Left forelimb (tissue), 1 donor: Measurements from ENCODE around the gene BMP6.
A peak's percentile ranks its signal among the peaks of the same experiment; 100 is the strongest.

Experiments used
- DNase-seq: peaks from one replicate; pipeline ENCODE4 v3.0.0-alpha.2; 2018; ENCODE audit warnings: low spot score

The BMP6 gene

GRCh38 chr6:7747901-7748504 lies 22.1 kb downstream of the BMP6 start:
- DNase-seq = no peak

DNA sequence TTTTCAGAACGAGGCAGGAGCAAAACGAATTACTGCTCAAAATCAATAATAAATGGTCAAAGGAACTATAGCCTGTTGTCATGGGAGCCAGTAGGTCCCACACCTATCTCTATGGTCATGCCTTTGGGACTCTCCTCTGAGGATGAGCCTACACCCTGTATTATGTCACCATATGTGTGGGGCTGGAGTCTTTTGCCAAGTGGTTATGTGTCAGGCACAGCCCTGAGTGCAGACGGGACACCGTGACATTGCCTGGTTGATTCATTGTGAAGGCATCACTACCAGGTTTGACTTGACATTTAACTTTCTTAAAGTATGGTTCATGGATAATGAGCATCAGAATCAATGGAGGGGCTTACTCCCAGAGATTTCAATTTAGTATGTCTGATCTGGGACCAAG lies 23.6 kb downstream of the BMP6 start:
- DNase-seq = no peak

DNA sequence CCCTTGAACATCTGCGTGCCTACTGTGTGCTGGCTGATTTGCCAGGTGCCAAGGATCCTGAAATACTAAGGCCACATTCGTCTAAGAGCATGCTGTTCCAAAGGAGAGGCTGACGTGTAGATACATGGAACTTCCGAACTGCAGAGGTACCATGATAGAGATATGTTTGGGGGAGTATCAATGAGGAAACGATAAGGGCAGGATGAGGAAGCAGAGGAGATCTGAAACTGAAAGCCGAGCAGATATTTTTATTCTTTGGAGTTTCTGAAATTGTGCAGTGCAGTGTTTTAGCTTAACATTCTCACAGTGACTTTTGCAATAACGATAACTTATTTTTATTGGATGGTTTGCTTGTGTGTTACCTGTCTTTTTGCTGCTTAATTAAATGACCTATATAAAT lies 24.3 kb downstream of the BMP6 start:
- DNase-seq = no peak

- no peak for DNase-seq
Measured at GRCh38 chr6:7758456-7758855, 32.6 kb downstream of the BMP6 start.

- no peak for DNase-seq
Measured at GRCh38 chr6:7759320-7759719, 33.4 kb downstream of the BMP6 start.

DNA sequence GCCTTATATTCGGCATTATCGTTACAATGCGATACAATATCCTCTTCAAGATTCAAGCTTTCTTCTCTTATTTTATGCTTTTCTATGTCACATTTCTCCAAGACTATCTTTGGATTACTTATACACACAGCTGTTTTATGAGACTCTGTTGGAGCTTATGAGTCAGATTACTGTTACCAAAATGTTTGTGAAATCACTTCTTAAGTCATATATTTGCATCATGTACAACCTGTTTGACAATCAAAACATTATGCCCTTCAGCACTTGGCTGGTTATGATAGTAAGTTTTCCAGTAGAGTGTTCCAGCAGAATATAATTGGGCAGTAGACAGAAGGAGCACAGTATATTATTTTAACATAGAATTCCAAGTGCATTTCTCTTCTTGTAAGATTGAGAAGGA lies 35.2 kb downstream of the BMP6 start:
- DNase-seq = no peak

GRCh38 chr6:7762760-7763159 lies 36.9 kb downstream of the BMP6 start:
- peak; percentile 64 for DNase-seq

- no peak for DNase-seq
Measured at GRCh38 chr6:7763881-7764280, 38.0 kb downstream of the BMP6 start.

DNA sequence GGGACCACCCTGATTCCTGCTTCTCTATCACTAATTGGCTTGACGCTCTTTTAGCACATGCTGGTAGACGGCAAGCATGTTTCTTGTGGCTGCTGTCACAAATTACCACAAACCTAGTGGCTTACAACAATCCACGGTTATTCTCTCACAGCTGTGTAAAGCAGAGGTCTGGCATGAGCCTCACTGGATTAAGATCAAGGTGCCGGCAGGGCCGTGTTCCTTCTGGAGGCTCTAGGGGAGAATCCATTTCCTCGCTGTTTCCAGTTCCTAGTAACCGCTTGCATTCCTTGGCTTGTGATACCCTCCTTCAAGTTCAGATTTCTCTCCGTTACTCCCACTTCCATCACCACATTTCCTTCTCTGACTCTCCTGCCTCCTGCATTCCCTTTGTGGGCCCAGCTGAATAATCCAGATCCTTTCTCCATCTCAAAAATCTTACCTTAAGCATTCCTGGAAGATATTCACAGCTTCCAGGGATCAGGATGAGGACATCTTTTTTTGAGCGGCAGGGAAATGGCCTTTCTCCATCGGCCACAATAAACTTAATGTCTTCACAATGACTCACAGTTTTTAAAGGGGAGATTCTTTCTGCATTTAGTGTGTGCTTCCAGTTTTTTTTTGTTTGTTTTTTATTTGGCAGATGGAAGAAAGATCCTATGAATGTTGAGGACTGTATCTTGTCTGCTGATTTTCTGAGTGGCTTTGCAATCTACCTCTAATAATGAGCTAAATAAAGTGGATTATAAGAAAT lies 39.9 kb downstream of the BMP6 start:
- DNase-seq = no peak

DNA sequence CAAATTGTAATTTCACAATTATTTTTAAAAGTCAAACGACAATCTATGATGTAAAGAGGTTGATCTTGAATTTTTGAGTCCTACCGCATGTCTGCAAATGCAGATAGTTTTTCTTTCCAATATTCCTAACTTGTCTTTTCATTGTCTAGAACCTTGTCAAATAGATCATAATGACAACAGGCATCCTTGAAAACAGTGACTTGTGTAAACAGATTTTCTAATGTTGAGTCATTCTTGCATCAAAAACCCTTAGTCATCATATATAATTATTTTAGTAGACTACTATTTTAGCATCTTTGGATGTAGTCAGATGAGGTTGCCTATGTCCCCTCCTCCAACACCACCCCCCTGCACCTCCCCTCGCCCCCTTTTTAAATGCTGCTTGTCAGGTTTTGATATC lies 43.8 kb downstream of the BMP6 start:
- DNase-seq = no peak

- DNase-seq = no peak
Measured at GRCh38 chr6:7770111-7770510, 44.2 kb downstream of the BMP6 start.

GRCh38 chr6:7770601-7771000 lies 44.7 kb downstream of the BMP6 start:
- DNase-seq = no peak

GRCh38 chr6:7773322-7773721 lies 47.4 kb downstream of the BMP6 start:
- no peak for DNase-seq

GRCh38 chr6:7773914-7774313 lies 48.0 kb downstream of the BMP6 start:
- no peak for DNase-seq

- DNase-seq = no peak
Measured at GRCh38 chr6:7776509-7776908, 50.6 kb downstream of the BMP6 start.

DNA sequence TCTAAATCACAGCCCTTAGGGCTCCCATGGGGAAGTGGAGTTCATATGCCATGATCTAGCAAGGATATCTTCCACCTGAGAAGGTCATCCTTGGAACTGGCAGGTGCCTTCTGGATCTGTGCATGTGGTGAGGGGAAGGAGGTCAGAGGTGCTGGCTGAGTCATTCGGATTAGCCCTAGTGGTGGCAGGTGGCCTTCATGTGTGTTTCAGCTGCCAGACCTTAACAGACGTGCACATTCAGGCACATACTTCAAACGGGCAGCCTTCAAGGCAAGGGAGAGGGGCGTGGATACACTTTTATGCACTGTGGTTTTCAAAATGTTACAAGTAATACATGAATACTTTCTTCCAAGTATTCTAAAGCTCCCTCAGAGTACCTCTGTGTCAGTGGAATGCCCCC lies 51.2 kb downstream of the BMP6 start:
- no peak for DNase-seq

DNA sequence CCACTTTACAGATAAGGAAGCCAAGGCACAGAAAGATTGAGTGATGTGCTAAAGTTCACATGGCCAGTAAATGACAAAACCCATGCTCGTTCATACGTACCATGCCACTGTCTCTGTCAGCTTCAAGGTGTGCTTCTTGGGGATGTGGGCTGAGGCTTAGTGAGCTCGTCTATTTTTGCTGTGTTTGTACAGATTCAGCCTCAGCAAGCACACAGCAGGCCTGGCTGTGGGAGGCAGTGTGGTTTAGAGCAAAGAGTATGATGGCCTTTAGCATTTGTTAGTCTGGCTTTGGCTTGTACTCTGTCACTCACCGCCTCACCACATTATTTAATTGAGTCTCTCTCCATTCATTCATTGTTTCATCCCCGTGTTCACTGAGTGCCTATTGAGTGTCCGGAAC lies 55.3 kb downstream of the BMP6 start:
- DNase-seq = no peak

DNA sequence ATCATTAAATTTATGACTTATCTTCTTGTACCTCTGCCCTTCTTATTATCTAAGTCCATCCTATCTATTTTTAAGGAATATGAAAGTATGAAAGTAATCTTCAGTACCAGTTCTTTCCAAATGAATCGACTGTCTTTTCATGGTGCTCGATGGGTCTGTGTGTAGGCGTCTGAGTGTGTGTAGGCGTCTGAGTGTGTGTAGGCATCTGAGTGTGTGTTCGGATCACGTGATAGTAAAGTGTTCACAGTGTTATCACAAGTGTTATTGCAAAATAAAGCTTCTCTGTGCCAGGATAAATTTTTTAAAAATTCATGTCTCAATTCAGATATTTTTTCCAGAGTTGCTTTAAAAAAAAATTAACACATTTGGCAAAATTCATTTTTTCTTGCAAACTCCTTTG lies 58.3 kb downstream of the BMP6 start:
- DNase-seq = no peak

- no peak for DNase-seq
Measured at GRCh38 chr6:7784706-7785105, 58.8 kb downstream of the BMP6 start.

DNA sequence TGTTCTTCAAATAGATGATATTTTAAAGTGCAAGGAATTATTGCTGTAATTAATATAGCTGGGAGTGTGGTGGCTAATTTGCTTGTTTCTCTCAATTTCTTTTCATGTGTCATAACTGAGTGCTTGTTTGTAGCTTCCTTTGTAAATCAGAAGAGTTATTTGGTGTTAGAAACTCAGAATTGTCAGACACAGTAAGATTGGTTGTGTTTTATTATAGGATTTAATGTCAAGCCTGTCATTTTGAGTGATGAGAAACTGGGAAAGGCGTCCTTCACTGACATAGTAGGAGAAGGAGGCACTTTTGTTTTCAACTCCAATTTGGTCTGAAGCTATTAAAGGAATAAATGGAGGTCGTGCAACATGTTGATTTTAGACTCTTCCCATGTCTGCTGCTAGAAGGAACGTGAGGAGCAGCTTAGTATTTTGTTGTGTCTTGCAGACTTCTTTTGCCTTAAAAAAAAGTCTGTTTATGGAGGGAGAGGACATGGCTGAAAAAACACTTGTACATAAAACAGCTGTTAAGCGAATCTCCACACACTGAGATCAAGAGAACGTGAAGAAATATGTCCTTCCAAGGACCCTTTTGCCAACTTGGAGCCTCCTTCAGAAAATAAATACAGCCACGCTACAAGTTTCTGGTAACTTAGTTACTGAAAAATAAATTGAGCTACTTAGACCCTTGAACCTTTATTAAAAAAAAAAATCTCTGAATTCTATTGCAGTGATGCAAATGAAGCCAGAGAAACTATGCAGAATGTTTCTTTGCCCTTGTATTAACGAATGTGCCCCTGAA lies 59.5 kb downstream of the BMP6 start:
- no peak for DNase-seq

- DNase-seq = no peak
Measured at GRCh38 chr6:7786214-7786661, 60.3 kb downstream of the BMP6 start.

- DNase-seq = no peak
Measured at GRCh38 chr6:7787137-7787608, 61.3 kb downstream of the BMP6 start.

DNA sequence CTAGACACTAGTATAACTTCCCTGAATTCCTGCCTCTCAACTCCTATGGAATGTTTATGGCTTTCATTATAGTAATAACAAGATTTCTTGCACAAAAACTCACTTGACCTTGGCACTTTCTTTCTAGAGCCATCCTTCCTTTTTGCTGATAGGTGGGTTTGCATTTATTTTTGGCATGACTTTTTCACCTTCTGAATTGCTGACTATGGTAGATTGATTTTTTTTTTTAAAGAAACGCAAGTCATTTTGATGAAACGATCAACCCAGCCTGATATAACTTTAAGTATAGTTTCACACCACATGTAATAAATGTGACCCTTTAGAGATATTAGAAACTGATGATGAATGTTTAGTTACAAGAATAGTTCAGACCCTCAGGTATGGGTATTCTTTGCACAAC lies 61.8 kb downstream of the BMP6 start:
- DNase-seq = no peak
